Measurements from ENCODE around the gene CPLX1.

- TF ChIP-seq POLR2A (IDR thresholded peaks at IDR 0.05) (no peak), CTCF (IDR thresholded peaks at IDR 0.05) (no peak)
Observed at GRCh38 chr4:784401-785331, 41.3 kb downstream of the CPLX1 start.
